NCI-H2227 (cell line): ENCODE data around the gene MYO18B.

Source experiments
- DNase-seq: peaks from one replicate; lab custom pipeline; 2025; ENCODE audit not compliant: unreplicated experiment; lab: John Stamatoyannopoulos, UW

Gene MYO18B

DNA sequence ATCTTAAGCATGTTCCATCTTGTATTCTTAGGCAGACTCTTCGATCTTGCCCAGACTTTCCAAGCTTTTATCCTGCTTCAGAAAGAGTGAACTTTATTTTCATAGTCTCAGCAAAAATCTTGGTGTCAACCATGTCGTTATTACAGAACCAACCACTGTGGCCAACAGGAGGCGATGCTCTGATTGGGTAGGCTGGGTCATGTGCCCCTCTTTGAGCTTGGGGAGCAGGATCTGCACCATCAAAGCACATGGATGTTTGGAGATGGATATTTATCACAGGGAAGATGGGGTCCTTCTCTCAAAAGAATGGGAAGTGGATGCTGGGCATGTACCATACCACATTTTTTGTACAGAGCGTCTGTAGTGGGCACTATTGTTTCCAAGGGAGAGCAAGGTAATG lies 197.4 kb downstream of the MYO18B start:
- DNase-seq = no peak

DNA sequence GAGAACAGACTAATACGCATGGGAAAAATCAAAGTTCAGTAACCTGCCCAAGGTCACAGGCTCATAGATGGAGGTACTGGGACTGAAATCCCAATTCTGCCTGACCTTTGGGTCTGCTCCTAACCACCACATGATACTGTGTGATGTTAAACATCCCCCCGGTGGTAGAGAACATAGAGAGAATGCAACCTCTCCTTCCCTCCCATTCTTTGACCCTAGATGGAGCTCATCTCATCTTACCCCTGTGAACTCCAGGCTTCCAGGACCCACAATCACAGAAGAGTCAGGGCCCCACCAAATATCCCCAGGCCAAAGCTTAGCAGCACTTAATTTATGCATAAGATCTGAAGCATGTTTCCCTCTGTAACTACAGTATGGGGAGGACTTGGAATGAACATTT lies 198.5 kb downstream of the MYO18B start:
- DNase-seq = no peak

DNA sequence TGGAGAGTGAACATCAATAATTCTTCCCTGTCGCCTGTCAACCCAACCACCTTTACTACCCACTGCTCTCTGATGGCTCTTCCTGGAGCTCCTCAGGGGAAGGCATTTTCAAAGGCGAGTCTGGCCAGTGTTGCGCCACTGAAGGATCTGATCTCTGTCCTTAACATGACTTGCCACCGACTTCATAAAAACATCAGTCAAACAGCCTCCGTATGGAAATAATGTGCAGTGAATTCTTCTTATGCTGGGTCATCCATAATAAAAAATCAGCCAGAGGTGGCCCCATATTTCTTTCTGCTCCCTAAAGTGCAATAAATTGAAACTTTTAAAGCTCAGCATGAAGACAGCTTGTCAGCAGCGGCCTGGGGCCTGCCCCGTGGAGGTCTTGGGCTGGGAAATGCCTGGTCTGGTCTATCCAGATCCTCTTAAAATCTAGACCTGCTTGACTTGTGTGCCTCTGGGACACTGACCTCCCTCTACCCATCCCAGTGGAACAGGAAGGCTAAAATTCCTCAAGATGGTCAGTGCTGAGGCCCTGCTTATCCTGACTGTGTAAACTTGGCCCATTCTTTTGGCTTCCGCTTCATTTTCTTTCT lies 199.5 kb downstream of the MYO18B start:
- DNase-seq = no peak

DNA sequence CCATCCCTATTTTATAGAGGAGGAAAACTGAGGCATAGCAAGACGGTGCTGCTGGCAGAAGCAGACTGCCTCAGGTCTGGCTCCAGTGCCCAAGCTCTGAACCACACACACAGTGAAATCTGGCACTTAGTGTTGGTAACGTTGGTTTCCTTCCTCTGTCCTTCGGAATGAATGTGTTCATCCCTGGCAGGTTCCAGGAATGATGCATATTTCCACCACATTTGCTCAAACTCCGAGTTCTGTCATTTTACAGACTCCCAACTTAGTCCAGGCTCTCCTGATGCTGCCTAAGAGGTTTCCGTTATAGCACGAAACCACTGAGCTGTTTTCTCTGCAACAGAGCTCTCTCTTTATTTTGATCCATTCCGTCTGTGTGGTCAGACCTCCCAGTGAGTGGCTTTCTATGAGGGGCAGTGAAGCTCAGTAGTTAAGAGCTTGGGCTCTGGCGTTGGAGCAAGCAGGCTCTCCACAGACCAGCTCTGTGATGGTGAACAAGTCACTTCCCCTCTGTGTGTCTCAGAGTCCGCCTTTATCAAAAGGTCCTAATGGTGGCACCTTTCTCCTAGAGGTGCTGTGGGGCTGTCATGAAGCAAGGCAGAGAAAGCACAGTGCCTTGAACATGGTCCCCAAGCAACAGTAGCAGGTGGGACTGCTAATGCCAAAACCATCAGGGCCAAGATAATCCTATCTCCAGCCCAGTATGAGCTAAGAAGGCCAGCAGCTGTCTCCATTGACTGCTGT lies 200.3 kb downstream of the MYO18B start:
- no peak for DNase-seq

DNA sequence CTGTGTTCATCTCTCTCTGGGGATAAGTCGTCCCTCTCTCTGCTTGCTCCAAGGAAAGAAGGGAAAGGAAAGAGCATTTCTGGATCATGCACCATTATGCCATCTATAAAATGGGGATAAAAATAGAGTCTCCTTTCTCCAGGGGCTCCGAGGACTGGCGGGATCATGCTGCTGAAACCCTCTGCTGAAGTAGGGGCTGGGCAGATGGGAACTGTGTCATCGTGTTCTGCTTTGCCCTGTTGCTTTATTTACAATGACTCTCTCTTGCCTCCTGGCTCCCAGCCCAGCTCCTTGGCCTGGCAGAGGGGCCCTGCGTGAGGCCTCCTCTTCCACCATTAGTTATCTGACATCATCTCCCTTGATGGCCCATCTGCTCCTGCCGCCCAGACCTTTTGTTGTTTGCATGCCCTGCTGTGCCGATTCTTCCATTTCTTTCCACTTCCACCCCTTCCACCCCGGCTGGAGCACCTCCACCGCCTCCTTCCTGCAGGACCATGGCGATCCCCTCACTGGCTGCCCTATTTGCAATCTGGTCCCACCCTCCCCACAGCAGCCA lies 200.9 kb downstream of the MYO18B start:
- peak; percentile 77 for DNase-seq

DNA sequence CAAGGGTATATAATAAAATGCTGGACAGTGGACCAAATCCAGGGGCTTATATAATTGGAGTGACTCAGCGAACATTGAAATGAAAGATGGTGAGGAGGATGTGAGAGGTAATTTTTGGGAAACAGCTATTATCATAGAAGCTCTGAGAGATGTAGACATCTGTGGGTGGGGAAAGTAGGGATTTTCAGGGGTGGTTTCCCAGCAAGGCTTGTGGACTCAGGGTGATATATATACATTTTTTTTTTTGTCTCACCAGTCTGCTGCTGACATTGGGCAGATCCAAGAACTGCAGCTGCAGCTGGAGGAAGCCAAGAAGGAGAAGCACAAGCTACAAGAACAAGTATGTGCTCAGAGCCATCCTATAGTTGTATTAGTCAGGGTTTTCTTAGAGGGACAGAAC lies 208.1 kb downstream of the MYO18B start:
- DNase-seq = no peak

DNA sequence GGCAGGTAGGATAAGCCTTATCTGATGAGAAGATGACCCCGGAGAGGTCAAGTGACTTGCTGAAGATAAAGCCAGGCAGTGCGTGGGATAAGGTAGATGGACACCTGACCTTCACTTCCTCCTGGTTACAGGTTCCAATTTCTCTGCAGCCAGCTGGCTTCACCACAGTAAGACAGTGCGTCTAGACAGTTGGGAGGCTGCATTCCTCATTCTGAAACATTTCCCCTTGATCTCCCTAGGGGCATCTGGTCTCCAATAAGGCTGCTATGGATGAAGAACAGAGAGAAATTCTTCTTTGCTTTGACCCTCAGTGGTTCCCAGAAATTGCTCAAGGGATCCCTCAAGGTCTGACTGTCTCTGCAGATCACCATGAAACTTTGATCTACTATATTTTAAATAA lies 211.3 kb downstream of the MYO18B start:
- DNase-seq = no peak

DNA sequence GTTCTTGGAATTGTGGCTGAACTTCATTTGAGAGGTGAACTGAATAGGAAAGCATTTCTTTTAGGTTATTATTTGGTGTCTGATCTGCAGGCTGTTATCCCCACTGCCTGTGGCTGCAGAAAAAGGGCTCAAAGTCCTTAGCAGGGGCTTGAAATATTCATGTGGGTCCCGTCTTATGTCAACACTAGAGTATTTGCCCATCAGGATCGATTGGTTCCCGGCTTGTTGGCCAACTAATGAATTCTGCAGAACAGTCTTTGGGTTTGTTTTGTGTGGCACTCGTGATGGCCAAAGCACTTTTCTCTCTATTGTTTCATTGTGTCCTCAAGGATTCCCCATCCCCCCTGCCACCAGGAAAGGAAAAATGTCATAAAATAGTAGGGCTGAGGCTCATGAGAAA lies 211.9 kb downstream of the MYO18B start:
- no peak for DNase-seq

DNA sequence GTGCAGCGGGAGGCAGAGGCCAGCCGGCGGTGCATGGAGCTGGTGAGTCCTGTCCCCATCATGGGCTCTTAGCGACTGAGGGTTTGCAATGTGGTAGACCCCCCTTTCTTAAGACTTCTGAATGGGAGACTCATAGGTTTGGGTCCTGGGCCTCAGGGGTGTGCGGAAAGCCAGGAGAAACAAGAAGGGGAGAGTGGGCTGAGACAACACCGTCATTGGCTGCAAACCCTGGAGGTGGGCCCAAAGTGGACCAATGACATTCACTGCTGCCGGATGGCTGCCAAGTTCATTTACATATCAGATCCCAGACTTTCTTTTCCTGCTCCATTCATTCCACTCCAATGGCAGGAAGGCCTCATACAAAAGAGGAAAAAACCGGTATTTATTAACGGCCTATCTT lies 213.3 kb downstream of the MYO18B start:
- DNase-seq = no peak

DNA sequence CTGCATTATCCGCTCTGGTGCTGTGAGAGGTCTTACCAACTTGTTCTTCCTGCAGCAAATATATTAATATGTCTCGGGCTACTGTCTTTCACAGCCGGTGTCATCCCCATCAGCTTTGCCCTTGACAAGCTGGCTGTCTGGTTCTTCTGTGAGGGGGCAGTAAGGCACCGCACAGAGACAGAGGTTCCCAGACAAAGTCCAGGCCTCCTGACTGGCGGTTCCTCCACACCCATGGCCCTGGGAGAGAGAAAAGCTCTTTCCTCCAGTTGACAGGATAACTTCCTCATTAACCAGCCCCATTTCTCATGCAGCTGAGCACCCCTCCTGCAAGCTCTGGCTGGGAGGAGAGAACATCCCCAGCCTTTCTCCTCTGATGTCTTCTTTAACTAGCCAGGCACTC lies 214.8 kb downstream of the MYO18B start:
- DNase-seq = no peak

DNA sequence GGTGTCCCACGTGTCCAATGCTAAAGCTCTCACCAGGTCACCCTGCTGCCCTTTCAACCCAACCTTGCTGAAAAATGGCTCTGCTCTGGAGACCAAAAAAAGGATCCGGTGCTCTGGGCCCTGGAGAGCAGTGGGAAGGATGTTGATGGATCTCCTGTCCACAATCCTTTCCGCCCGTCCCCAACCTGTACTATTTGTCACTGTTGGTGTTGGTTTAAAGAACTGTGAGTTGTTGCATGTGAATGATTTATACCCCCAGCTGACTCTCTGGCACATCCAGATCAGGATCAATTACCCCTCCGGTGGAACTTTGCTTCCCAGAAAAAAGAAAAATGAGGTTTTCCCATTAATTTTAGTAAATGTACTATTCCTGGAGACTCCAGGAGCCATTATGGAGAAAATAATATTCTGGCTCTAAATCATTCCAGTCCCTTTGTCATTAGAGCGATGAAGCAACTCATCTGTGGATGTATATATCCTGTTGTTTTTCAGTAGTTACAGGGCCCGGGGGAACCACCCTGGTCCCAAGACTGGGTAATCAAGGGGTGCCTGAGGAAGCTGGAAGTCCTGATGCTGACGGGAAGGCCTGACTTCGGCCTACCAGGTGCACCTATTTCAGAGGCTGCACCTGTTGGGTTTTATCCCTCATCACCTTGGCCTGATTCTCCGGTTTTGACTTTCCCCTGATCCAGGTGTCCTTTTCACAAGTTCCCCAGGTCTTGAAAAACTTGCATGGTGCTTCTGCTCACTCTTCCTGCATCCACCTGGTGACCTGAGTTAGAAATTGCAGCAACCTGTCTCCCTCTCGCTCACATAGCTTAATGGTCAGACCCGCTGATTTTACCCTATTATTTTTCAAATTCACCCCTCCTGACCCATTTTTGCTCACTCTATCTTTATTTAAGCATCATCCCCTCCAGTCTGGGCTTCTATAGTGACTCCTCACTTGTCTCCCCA lies 218.1 kb downstream of the MYO18B start:
- no peak for DNase-seq

DNA sequence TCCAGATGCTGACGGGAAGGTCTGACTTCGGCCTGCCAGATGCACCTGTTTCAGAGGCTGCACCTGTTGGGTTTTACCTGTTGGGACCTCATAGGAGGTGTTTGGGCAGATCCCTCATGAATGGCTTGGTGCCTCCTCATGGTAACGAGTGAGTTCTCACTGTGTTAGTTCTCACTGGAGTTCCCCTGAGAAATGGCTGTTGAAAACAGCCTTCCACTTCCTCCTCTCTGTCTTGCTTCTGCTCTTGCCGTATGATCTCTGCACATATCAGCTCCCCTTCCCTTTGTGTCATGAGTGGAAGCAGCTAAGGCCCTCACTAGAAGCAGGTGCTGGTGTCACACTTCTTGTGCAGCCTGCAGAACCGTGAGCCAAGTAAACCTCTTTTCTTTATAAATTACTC lies 219.7 kb downstream of the MYO18B start:
- DNase-seq = no peak

DNA sequence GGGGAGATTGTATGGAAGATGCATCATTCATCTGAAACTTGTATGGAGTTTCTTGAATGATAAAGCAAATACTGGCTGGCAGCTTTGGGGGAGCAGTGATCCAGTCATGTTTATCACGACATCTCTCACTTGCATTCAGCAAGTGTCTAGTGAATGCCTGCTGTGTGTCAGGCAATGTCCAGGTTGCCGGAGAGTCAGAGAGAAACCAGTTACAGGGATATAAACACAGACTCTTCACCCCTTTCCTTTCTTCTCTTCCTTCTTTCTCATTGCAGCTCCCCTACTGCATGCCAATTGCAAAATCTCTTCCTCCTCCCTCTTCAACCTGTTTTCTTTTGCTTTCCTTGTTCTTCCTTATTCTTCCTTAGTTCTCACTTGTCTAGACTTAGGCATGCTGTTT lies 220.7 kb downstream of the MYO18B start:
- no peak for DNase-seq

DNA sequence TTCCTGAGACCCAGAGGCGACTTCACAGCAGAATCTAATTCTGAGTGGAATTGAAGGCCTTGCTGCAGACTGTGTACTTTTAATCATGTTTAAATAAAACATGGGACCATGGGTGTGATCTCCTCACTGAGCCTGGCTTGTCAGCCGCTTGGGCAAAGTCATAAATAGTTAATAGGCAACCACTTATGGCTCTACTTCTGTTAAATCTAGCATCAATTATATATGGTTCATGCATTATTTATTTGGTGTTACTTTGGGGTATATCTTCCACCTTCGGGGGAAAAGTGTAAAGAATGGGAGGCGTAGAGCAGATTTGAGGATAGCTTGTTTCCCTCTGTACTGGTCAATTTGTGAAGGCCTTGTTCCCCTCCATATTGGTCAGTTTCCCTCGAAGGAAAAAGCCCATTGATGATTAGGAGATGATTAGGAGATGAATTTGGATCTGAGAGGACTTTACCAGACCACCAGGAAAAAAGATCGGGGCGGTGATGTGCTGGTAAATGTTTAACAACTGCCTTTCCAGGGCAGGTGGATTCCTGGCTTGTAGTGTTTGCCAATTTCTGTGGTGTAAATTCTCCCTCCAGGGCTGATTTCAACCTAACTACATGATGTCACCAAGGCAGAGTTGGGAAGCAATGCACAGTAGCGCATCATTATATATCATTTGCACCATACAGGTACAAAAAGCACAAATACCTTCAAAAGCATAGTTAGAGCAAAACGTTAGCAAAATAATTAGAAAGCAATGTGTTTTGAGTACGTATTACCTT lies 223.2 kb downstream of the MYO18B start:
- no peak for DNase-seq

DNA sequence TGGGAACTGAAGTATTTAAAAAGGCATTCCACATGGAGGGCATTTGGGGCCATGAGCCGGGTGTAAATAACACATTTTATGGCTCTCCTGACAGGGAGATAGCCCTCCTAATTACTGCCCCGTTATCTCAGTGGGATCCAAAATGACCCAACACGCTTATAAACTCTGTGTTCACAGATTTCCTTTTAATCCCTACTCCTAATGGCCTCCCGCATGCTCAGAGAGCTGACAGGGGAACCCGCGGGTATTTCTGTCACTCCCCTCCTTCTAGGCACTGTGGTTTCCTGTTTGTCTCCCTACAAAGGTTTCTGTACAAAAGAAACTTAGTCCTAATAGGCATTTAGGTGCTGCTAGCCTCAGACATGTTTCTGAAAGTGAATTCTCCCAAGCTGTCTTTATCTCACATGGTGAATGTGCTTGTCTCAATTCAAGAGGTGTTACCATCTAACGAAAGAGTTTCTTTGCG lies 224.5 kb downstream of the MYO18B start:
- peak; percentile 76 for DNase-seq

DNA sequence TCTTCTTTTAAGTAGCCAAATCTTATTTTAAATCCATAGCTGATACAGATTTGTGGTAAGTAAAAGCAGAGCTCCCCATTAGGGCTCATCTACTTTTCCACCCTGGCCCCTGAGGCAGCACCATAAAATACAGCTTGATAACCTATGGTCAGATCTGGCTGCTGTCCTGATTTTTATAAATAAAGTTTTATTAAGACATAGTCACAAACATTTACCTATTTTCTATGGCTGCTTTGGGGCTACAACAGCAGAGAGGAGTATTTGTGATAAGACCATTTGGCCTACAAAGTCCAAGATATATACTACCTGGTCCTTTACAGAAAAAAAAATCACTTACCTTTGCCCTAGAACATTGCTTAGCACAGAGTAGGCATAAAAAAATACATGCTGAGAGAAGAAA lies 227.3 kb downstream of the MYO18B start:
- no peak for DNase-seq

DNA sequence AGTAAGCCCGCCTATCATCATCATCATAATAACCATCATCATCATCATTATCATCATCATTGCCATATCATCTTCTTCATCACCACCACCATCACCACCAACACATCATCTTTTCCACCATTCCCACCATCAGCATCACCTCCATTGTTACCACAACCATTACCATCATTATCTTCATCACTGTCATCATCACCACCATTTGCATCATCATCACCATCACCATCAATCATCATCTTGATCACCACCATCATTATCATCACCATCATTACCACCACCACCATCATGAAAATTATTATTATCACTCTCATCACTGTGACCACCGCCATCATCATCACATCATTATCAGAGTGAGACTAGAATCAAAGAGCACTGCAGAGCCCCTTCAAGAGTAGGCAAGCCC lies 227.9 kb downstream of the MYO18B start:
- DNase-seq = no peak

DNA sequence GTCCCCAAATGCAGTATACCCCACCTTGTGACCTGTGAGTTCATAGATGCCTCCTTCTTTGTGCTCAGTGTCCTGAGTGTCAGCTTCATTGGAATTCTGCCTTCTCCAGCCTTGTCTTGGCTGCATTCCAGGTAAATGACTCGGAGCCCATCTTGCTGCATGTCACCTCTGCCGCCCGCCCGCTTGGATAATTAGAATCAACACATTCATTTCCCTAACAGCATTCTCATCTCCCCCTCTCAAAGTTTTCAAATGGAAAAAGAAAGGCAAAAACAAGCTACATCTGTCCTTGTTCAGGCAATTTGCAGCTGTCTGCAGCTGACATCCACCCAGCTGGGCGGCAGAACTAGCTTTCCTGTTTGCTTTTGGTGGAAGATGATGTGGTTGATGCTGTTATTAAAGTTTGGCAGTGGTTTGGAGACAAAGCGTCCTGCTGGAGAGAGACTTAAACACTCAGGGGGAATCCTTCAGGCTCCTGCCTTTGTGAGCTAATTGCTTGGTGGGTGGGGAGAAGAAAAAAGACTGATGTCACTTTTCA lies 228.5 kb downstream of the MYO18B start:
- peak; percentile 70 for DNase-seq

DNA sequence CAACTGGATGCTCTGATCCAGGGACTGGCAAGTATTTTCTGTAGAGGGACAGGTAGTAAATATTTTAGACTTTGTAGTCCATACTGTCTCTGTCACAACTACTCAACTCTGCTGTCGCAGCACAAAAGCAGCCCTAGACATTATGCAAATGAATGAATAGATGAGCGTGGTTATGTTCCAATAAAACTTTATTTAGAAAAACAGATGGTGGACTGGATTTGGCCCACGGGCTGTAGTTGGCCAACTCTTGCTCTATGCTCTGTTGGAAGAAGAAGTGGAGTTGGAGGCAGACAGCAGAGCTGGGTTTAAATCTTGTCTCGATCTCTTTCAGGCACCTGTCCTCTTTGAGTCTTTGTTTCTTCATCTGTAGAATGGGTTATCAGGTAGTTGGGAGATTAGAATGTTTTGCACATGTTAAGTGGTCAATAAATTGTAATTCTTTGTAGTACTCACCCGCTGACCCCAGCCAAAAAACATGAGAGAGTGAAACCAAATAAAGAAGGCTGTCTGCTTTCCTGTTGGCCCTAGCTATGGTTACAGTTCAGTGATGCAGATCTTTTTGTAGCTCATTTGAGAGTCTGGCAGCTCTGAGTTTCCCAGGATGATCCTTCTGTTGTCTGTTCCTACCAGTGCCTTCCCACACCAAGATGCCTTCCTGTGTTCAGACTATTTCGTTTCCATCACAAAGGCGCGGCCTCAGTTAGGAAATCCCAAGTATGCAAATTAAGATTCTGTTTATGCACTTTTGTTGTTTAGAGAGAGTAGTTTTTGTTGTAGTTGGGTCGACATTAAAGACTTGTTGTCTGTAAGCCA lies 229.2 kb downstream of the MYO18B start:
- DNase-seq = no peak

DNA sequence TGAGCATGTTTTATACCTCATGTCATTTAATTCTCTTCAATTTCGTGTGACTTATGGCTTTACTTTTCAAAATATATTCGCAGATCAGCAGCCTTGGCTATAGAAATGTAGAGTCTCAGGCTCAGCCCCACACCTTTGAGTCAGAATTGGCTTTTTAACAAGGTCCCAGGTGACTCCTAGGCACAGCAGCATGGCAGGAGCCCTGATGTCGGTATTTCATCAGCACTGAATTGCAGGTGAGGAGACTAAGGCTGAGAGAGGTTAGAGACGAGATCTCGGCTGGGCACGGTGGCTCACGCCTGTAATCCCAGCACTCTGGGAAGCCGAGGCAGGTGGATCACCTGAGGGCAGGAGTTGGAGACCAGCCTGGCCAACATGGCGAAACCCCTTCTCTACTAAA lies 230.4 kb downstream of the MYO18B start:
- no peak for DNase-seq
